Thyroid gland (tissue), 4 donors: Measurements from ENCODE around the gene FNBP1.

Experiments
- CTCF ChIP-seq, 6 experiments: fragments of 200-600 bp in 3 of 6; fragments of 450-650 bp in 3 of 6; sonication (generic) in 3 of 6; IDR thresholded peaks; one replicate each; pipeline ENCODE4 v1.5.1; 2016 to 2019; ENCODE audit warnings: antibody characterized with exemption in 6 of 6, mild to moderate bottlenecking in 2 of 6, inconsistent platforms in 1 of 6, moderate library complexity in 1 of 6
- POLR2A ChIP-seq, 2 donors: fragments of 450-650 bp; IDR thresholded peaks; one replicate each; pipeline ENCODE4 v1.6.1; 2017; ENCODE audit warnings: antibody characterized with exemption in 2 of 2, mild to moderate bottlenecking in 2 of 2, moderate library complexity in 1 of 2

GRCh38 chr9:130023144-130023787 is 19.7 kb downstream of the FNBP1 start:
- no peak for TF ChIP-seq CTCF (IDR thresholded peaks at IDR 0.05)
- no peak for TF ChIP-seq POLR2A (IDR thresholded peaks at IDR 0.05)
